Measurements from ENCODE around the gene NLK. TPM values are rescaled to one million over a fixed set of nuclear protein-coding genes. Genes with fewer than 3 reads are reported as not detected.
"Not testable (repeated sequence)": the region's sequence is repeated elsewhere in the genome, so short reads cannot be mapped to it uniquely, and the experiment has no call there.

The NLK gene
- total RNA-seq, 4 donors from 2014 or later, result 6.2 to 40.5 (median 29.9) TPM

GRCh38 chr17:28031174-28031573 is 11.3 kb upstream of the NLK start:
- WGBS, 2 donors (ENCODE audit: low coverage in 1 of 2), result 68 to 78% methylated on average over 4 to 6 of the region's 6 CpGs
- intact Hi-C loops (cut with DNase I; ENCODE audit: low total_unique reads) (no loop called here), in situ Hi-C loops (cut with MboI; ENCODE audit: low pct_ligation_motif_present in 1 of 4, low pct_unique_long_range_greater_than_20kb in 1 of 4, low sequenced_read_pairs in 3 of 4) (loop anchor here in 3 of 4 donors (25.0 kb wide), 4 partner anchors 106 to 694 kb away; no protein-coding TSS in a partner anchor)
- Histone ChIP-seq H3K4me1 (no peaks in the 10 kb centered on the region), H3K36me3 (no peaks in the 10 kb centered on the region), H3K9me3 (no peaks in the 10 kb centered on the region), H3K4me3 (no peak overlapping the region), H3K27me3 (no peaks in the 10 kb centered on the region), H3K27ac (no peak overlapping the region)
- TF ChIP-seq POLR2AphosphoS5 (IDR thresholded peaks at IDR 0.05) (no peak), POLR2A (IDR thresholded peaks at IDR 0.05) (no peak), EP300 (IDR thresholded peaks at IDR 0.05; ENCODE audit: low read depth) (no peak), CTCF (IDR thresholded peaks at IDR 0.05) (no peak)
- no peak for DNase-seq

GRCh38 chr17:28033972-28034714 is 8.3 kb upstream of the NLK start:
- H3K27ac ChIP-seq, result no peak overlapping the region
- DNase-seq, result no peak
- H3K36me3 ChIP-seq, result no peaks in the 10 kb centered on the region
- H3K4me3 ChIP-seq, result no peak overlapping the region
- TF ChIP-seq POLR2AphosphoS5 (IDR thresholded peaks at IDR 0.05), result no peak
- TF ChIP-seq EP300 (IDR thresholded peaks at IDR 0.05; ENCODE audit: low read depth), result no peak
- TF ChIP-seq POLR2A (IDR thresholded peaks at IDR 0.05), result no peak
- no peak for TF ChIP-seq CTCF (IDR thresholded peaks at IDR 0.05)
- WGBS, 2 donors (ENCODE audit: low coverage in 1 of 2), result 83 to 89% methylated on average over 4 to 8 of the region's 8 CpGs
- in situ Hi-C loops (cut with MboI; ENCODE audit: low pct_ligation_motif_present in 1 of 4, low pct_unique_long_range_greater_than_20kb in 1 of 4, low sequenced_read_pairs in 3 of 4), result loop anchor here in 3 of 4 donors (25.0 kb wide), 4 partner anchors 103 to 697 kb away; no protein-coding TSS in a partner anchor
- H3K9me3 ChIP-seq, result no peaks in the 10 kb centered on the region
- intact Hi-C loops (cut with DNase I; ENCODE audit: low total_unique reads), result no loop called here
- H3K4me1 ChIP-seq, result no peaks in the 10 kb centered on the region
- no peaks in the 10 kb centered on the region for H3K27me3 ChIP-seq

- in situ Hi-C loops (cut with MboI; ENCODE audit: low pct_ligation_motif_present in 1 of 4, low pct_unique_long_range_greater_than_20kb in 1 of 4, low sequenced_read_pairs in 3 of 4), result loop anchor here in 3 of 4 donors (25.0 kb wide), 4 partner anchors 102 to 698 kb away; no protein-coding TSS in a partner anchor
- intact Hi-C loops (cut with DNase I; ENCODE audit: low total_unique reads); H3K4me3 ChIP-seq: not testable (repeated sequence)
These were observed 7.0 kb upstream of the NLK start for GRCh38 chr17:28035452-28035851.

GRCh38 chr17:28035884-28036283 is 6.6 kb upstream of the NLK start:
- H3K9me3 ChIP-seq; H3K27ac ChIP-seq; H3K4me1 ChIP-seq; intact Hi-C loops (cut with DNase I; ENCODE audit: low total_unique reads); H3K4me3 ChIP-seq; DNase-seq; H3K27me3 ChIP-seq; H3K36me3 ChIP-seq: not testable (repeated sequence)
- in situ Hi-C loops (cut with MboI; ENCODE audit: low pct_ligation_motif_present in 1 of 4, low pct_unique_long_range_greater_than_20kb in 1 of 4, low sequenced_read_pairs in 3 of 4), result loop anchor here in 3 of 4 donors (25.0 kb wide), 4 partner anchors 101 to 699 kb away; no protein-coding TSS in a partner anchor
- 83 to 90% methylated on average over 1 to 2 of the region's 2 CpGs for WGBS, 2 donors (ENCODE audit: low coverage in 1 of 2)

More at GRCh38 chr17:28035452-28035851, 7.0 kb upstream of the NLK start:
- not testable (repeated sequence) for H3K27me3 ChIP-seq, H3K27ac ChIP-seq, DNase-seq, H3K9me3 ChIP-seq, H3K36me3 ChIP-seq, H3K4me1 ChIP-seq
- 97 to 100% methylated on average over 3 to 4 of the region's 4 CpGs for WGBS, 2 donors (ENCODE audit: low coverage in 1 of 2)

- no peak for DNase-seq
- peaks cover 12 to 21% (median 17%) of the 10 kb centered on the region in 4 donors for H3K4me1 ChIP-seq
- in situ Hi-C loops (cut with MboI; ENCODE audit: low pct_ligation_motif_present in 1 of 4, low pct_unique_long_range_greater_than_20kb in 1 of 4, low sequenced_read_pairs in 3 of 4) (loop anchor here in 3 of 4 donors (25.0 kb wide), 4 partner anchors 98 to 702 kb away; no protein-coding TSS in a partner anchor), intact Hi-C loops (cut with DNase I; ENCODE audit: low total_unique reads) (no loop called here)
- no peaks in the 10 kb centered on the region for H3K9me3 ChIP-seq
- no peak overlapping the region for H3K27ac ChIP-seq
- 0 to 13% methylated on average over 1 of the region's 1 CpG for WGBS, 2 donors (ENCODE audit: low coverage in 1 of 2)
- H3K36me3 ChIP-seq, result no peaks in the 10 kb centered on the region
- H3K27me3 ChIP-seq, result no peaks in the 10 kb centered on the region
- no peak overlapping the region for H3K4me3 ChIP-seq
- TF ChIP-seq POLR2A (IDR thresholded peaks at IDR 0.05) (no peak), CTCF (IDR thresholded peaks at IDR 0.05) (no peak), EP300 (IDR thresholded peaks at IDR 0.05; ENCODE audit: low read depth) (no peak), POLR2AphosphoS5 (IDR thresholded peaks at IDR 0.05) (no peak)
These were observed 3.7 kb upstream of the NLK start for GRCh38 chr17:28038802-28039201.

All from transverse colon (tissue), 4 donors.